Loucy (cell line): ENCODE results near the gene CCKAR.

Source experiments
- EZH2phosphoT487 ChIP-seq: fragments of 200-600 bp; IDR thresholded peaks from 2 replicates; pipeline ENCODE4 v1.6.1; 2018; ENCODE audit warnings: antibody characterized with exemption, mild to moderate bottlenecking, moderate library complexity, borderline replicate concordance
- TF ChIP-seq, protein P1 (sequence below): fragments of 200-600 bp; sonication (generic); conservative IDR thresholded peaks from 2 replicates; pipeline ENCODE4 v1.5.1; 2014; ENCODE audit warnings: mild to moderate bottlenecking, antibody characterized with exemption, low read length

DNA sequence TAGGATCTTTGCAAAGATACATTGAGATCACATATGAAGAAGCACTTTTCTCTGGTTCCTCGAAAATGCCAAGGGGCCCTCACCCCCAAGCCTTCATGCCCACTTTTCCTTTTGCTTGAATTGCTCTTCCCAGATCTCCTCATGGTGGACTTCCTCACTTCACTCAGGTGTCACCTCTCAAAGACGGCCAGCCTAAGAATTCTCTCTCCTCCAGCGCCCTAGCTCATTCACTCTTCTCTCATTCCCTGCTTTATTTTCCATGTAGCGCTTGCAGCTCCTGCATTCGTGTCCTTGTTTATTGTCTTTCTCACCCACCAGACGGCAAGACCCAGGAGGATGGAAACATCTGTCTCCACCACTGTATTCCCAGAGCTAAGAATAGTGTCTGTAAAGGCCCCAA is 32.9 kb downstream of the CCKAR start:
- TF ChIP-seq, protein P1, sequence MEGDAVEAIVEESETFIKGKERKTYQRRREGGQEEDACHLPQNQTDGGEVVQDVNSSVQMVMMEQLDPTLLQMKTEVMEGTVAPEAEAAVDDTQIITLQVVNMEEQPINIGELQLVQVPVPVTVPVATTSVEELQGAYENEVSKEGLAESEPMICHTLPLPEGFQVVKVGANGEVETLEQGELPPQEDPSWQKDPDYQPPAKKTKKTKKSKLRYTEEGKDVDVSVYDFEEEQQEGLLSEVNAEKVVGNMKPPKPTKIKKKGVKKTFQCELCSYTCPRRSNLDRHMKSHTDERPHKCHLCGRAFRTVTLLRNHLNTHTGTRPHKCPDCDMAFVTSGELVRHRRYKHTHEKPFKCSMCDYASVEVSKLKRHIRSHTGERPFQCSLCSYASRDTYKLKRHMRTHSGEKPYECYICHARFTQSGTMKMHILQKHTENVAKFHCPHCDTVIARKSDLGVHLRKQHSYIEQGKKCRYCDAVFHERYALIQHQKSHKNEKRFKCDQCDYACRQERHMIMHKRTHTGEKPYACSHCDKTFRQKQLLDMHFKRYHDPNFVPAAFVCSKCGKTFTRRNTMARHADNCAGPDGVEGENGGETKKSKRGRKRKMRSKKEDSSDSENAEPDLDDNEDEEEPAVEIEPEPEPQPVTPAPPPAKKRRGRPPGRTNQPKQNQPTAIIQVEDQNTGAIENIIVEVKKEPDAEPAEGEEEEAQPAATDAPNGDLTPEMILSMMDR: no peak
- no peak for TF ChIP-seq EZH2phosphoT487
